Measurements from ENCODE around the gene ZBTB40. TPM values are rescaled to one million over a fixed set of nuclear protein-coding genes. Genes with fewer than 3 reads are reported as not detected.

The ZBTB40 gene
- polyA plus RNA-seq, 1 of the 3 experiments (the other 2 are of a cell fraction), result 5.0 TPM

GRCh38 chr1:22502202-22502601, 50.6 kb downstream of the ZBTB40 start:
- POLR2A ChIA-PET, result no interaction called here
- no peak for DNase-seq
- H3K79me2 ChIP-seq (ENCODE audit: insufficient read depth), result no peaks in the 10 kb centered on the region
- no peaks in the 10 kb centered on the region for H3K9me2 ChIP-seq
- TF ChIP-seq MEF2A (IDR thresholded peaks at IDR 0.05; ENCODE audit: borderline replicate concordance, low read depth) (no peak), IRF3 (IDR thresholded peaks at IDR 0.05; ENCODE audit: low read depth, low read length) (no peak), FOXJ3 (CRISPR knock-in tag; IDR thresholded peaks at IDR 0.05) (no peak), MAX (IDR thresholded peaks at IDR 0.05; ENCODE audit: low read depth) (no peak), RFX5 (IDR thresholded peaks at IDR 0.05; ENCODE audit: low read length) (no peak), SMC3 (IDR thresholded peaks at IDR 0.05; ENCODE audit: low read depth, low read length) (no peak), CHD2 (IDR thresholded peaks at IDR 0.05; ENCODE audit: low read length, partially characterized antibody) (no peak), NFIC (IDR thresholded peaks at IDR 0.05; ENCODE audit: borderline replicate concordance) (no peak), FOSL2 (IDR thresholded peaks at IDR 0.05; ENCODE audit: borderline replicate concordance, low read depth) (no peak)
- peaks cover 12 to 25% of the 10 kb centered on the region in 2 experiments for H3K36me3 ChIP-seq (replicated peaks in 1 of 2; ENCODE audit: control insufficient read depth in 1 of 2, insufficient read depth in 2 of 2, low read length in 1 of 2)
- H3K9me3 ChIP-seq, result no peaks in the 10 kb centered on the region
- no peak overlapping the region for H3K27ac ChIP-seq (ENCODE audit: low read depth in 2 of 2, low read length in 1 of 2)
- peaks cover 6% of the 10 kb centered on the region for H3F3A ChIP-seq (replicated peaks; ENCODE audit: insufficient read depth)
- no peak overlapping the region for H3K4me3 ChIP-seq (ENCODE audit: low read depth in 2 of 2, low read length in 1 of 2)
- no peaks in the 10 kb centered on the region; the same call in 1 of the 2 replicates for H4K20me1 ChIP-seq (ENCODE audit: insufficient read depth)
- no peak overlapping the region for H3K4me2 ChIP-seq
- H3K27me3 ChIP-seq (ENCODE audit: insufficient read depth), result no peaks in the 10 kb centered on the region
- H3K9ac ChIP-seq, result no peak overlapping the region
- CTCF ChIA-PET, result interaction anchor here (0.9 to 1.5 kb wide), 5 partner anchors 11 to 140 kb away, joined by 3 to 6 read pairs (median 5); no protein-coding TSS in a partner anchor
- WGBS (ENCODE audit: low lambda C conversion rate), result 90% methylated on average over 1 of the region's 1 CpG
- H3K4me1 ChIP-seq (ENCODE audit: control insufficient read depth in 1 of 2, insufficient read depth in 2 of 2, low read depth in 1 of 2, low read length in 1 of 2), result peaks cover 6 to 38% of the 10 kb centered on the region in 2 experiments; a peak in 3 of 4 replicates
- no peak overlapping the region for H2AFZ ChIP-seq (ENCODE audit: low read depth)

GRCh38 chr1:22503721-22504410, 52.2 kb downstream of the ZBTB40 start:
- Histone ChIP-seq H3K9ac (no peak overlapping the region), H3K27me3 (ENCODE audit: insufficient read depth) (no peaks in the 10 kb centered on the region), H3K9me3 (no peaks in the 10 kb centered on the region), H2AFZ (ENCODE audit: low read depth) (no peak overlapping the region), H4K20me1 (ENCODE audit: insufficient read depth) (no peaks in the 10 kb centered on the region; the same call in 1 of the 2 replicates), H3F3A (replicated peaks; ENCODE audit: insufficient read depth) (peaks cover 6% of the 10 kb centered on the region), H3K36me3 (replicated peaks in 1 of 2; ENCODE audit: control insufficient read depth in 1 of 2, insufficient read depth in 2 of 2, low read length in 1 of 2) (peaks cover 12 to 37% of the 10 kb centered on the region in 2 experiments), H3K4me1 (ENCODE audit: control insufficient read depth in 1 of 2, insufficient read depth in 2 of 2, low read depth in 1 of 2, low read length in 1 of 2) (peaks cover 6 to 40% of the 10 kb centered on the region in 2 experiments; a peak in 3 of 4 replicates), H3K79me2 (ENCODE audit: insufficient read depth) (no peaks in the 10 kb centered on the region), H3K9me2 (no peaks in the 10 kb centered on the region), H3K4me2 (no peak overlapping the region), H3K4me3 (ENCODE audit: low read depth in 2 of 2, low read length in 1 of 2) (no peak overlapping the region), H3K27ac (ENCODE audit: low read depth in 2 of 2, low read length in 1 of 2) (peak overlapping the region in 1 of 2 experiments; percentile 87; a peak in 2 of 4 replicates)
- ChIA-PET CTCF (interaction anchor here (0.9 to 2.6 kb wide), 3 partner anchors 15 to 54 kb away, joined by 3 to 16 read pairs (median 4); no protein-coding TSS in a partner anchor), POLR2A (no interaction called here)
- TF ChIP-seq ZBTB33 (IDR thresholded peaks at IDR 0.05; ENCODE audit: borderline replicate concordance, low read depth) (no peak), TEAD4 (IDR thresholded peaks at IDR 0.05; ENCODE audit: borderline replicate concordance, insufficient read depth) (no peak), RAD21 (IDR thresholded peaks at IDR 0.05; ENCODE audit: low read length) (no peak), FOXM1 (IDR thresholded peaks at IDR 0.05; ENCODE audit: low read depth) (no peak), IRF3 (IDR thresholded peaks at IDR 0.05; ENCODE audit: low read depth, low read length) (no peak), EP300 (IDR thresholded peaks at IDR 0.05; ENCODE audit: borderline replicate concordance in 1 of 2, low read depth in 1 of 2, low read length in 1 of 2) (no peak), ELF1 (IDR thresholded peaks at IDR 0.05) (no peak), USF1 (IDR thresholded peaks at IDR 0.05; ENCODE audit: borderline replicate concordance, low read depth) (no peak), SMC3 (IDR thresholded peaks at IDR 0.05; ENCODE audit: low read depth, low read length) (no peak), RFX5 (IDR thresholded peaks at IDR 0.05; ENCODE audit: low read length) (no peak), MAX (IDR thresholded peaks at IDR 0.05; ENCODE audit: low read depth) (no peak)
- DNase-seq, result no peak
- WGBS (ENCODE audit: low lambda C conversion rate), result 70% methylated on average over 2 of the region's 2 CpGs
